B cell (primary cell): Measurements from ENCODE around the gene MAP2K3.

Experiments used
- EZH2 ChIP-seq: IDR thresholded peaks from 2 replicates; pipeline ENCODE4 v1.6.1; 2012; ENCODE audit warnings: borderline replicate concordance, low read depth, mild to moderate bottlenecking, moderate library complexity, low read length; ENCODE audit not compliant: insufficient read depth, poor library complexity, severe bottlenecking
- TF ChIP-seq, protein P1 (sequence below): fragments of 200-600 bp; IDR thresholded peaks from one replicate; pipeline ENCODE4 v1.8.0; 2022; ENCODE audit warnings: antibody characterized with exemption, mild to moderate bottlenecking

DNA sequence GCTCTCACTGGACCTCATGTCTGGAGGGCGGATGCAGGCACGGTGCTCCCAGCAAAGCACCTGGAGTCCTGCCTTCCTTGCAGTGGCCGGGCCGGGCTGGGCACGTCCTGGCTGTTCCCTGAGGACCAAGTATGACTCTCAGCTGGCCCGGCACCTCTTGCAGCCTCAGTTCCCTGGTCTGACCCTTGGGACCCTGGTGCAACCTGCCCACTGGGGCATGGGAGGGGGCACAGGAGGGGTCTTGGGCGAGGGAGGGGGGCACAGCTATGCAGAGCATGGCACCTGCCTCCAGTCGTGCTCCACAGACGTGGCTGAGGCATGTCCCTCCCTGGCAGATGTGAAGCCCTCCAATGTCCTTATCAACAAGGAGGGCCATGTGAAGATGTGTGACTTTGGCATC, 19.6 kb downstream of the MAP2K3 start:
- TF ChIP-seq, protein P1, sequence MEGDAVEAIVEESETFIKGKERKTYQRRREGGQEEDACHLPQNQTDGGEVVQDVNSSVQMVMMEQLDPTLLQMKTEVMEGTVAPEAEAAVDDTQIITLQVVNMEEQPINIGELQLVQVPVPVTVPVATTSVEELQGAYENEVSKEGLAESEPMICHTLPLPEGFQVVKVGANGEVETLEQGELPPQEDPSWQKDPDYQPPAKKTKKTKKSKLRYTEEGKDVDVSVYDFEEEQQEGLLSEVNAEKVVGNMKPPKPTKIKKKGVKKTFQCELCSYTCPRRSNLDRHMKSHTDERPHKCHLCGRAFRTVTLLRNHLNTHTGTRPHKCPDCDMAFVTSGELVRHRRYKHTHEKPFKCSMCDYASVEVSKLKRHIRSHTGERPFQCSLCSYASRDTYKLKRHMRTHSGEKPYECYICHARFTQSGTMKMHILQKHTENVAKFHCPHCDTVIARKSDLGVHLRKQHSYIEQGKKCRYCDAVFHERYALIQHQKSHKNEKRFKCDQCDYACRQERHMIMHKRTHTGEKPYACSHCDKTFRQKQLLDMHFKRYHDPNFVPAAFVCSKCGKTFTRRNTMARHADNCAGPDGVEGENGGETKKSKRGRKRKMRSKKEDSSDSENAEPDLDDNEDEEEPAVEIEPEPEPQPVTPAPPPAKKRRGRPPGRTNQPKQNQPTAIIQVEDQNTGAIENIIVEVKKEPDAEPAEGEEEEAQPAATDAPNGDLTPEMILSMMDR = no peak
- TF ChIP-seq EZH2 = no peak
